Mucosa of descending colon (tissue), 3 donors: ENCODE results near the gene VSTM1. TPM values are rescaled to one million over a fixed set of nuclear protein-coding genes. Genes with fewer than 3 reads are reported as not detected.

Experiments used
- ATAC-seq: fragments of 200-7000 bp; cut with Tn5 transposase; one replicate; pipeline ENCODE4 v1.9.1; 2020; ENCODE audit warnings: mild to moderate bottlenecking, moderate library complexity
- DNase-seq, 3 donors: peaks; one replicate each; pipeline ENCODE4 v3.0.0-alpha.2; 2020
- H3K36me3 ChIP-seq: fragments of 200-600 bp; one replicate; pipeline ENCODE4 v1.8.0; 2021; ENCODE audit warnings: low read depth, mild to moderate bottlenecking
- H3K4me1 ChIP-seq: fragments of 200-600 bp; one replicate; pipeline ENCODE4 v1.8.0; 2021; ENCODE audit warnings: low read depth, mild to moderate bottlenecking
- H3K4me3 ChIP-seq: fragments of 200-600 bp; one replicate; pipeline ENCODE4 v1.8.0; 2021; ENCODE audit warnings: mild to moderate bottlenecking
- H3K9me3 ChIP-seq: fragments of 200-600 bp; one replicate; pipeline ENCODE4 v1.8.0; 2021; ENCODE audit warnings: mild to moderate bottlenecking
- CTCF ChIP-seq: fragments of 200-600 bp; IDR thresholded peaks from one replicate; pipeline ENCODE4 v1.8.0; 2022; ENCODE audit warnings: antibody characterized with exemption, mild to moderate bottlenecking
- intact Hi-C, 2 donors: fragments of 100-400 bp; cut with DNase I in 1 of 2; cut with micrococcal nuclease in 1 of 2; formaldehyde crosslinking; loops; one replicate each; pipeline versions ENCODE4 v1.11.0 to v1.11.1; 2022; cut with DNase I, micrococcal nuclease
- total RNA-seq, 3 donors: library from RNA; stranded (reverse); fragmentation: NEBNext Ultra II Directional in 2 of 3; extraction: Animal tissue kit (Norgen Biotek cat#: 25700) in 2 of 3; gene quantifications; one replicate each; pipeline versions ENCODE4 v1.2.1 to v1.2.4, GENCODE V29; 2021 to 2023
- donor health status: DM: no; HTN: no; CAD: no; lungs with moderate emphysema.
- donor health status: DM: no; HTN: no; CAD: no.
- donor health status: DM: no; HTN: yes; CAD: no.

Gene VSTM1
- total RNA-seq, 3 donors from 2014 or later: not detected

GRCh38 chr19:54024660-54025059 is 39.0 kb downstream of the VSTM1 start:
- TF ChIP-seq CTCF: no peak
- Histone ChIP-seq H3K4me3 (no peak overlapping the region), H3K36me3 (no peaks in the 10 kb centered on the region), H3K4me1 (peaks cover 2% of the 10 kb centered on the region), H3K9me3 (no peaks in the 10 kb centered on the region)
- ATAC-seq (no peak), DNase-seq (no peak)
- intact Hi-C loops: loop anchor here in 1 of 2 donors (5.0 kb wide), 1 partner anchor 182 kb away; no protein-coding TSS in a partner anchor

- Histone ChIP-seq H3K9me3 (no peaks in the 10 kb centered on the region), H3K36me3 (no peaks in the 10 kb centered on the region), H3K4me3 (no peak overlapping the region), H3K4me1 (peaks cover 3% of the 10 kb centered on the region)
- ATAC-seq: no peak
- intact Hi-C loops: loop anchor here in 1 of 2 donors (5.0 kb wide), 1 partner anchor 181 kb away; no protein-coding TSS in a partner anchor
- no peak for TF ChIP-seq CTCF
- DNase-seq: no peak
These were observed 40.5 kb downstream of the VSTM1 start for GRCh38 chr19:54023191-54023590.

- no peak for TF ChIP-seq CTCF
- DNase-seq (no peak), ATAC-seq (no peak)
- Histone ChIP-seq H3K4me3 (no peak overlapping the region), H3K4me1 (peaks cover 3% of the 10 kb centered on the region), H3K36me3 (no peaks in the 10 kb centered on the region), H3K9me3 (no peaks in the 10 kb centered on the region)
- intact Hi-C loops: loop anchor here in 1 of 2 donors (5.0 kb wide), 1 partner anchor 180 kb away; no protein-coding TSS in a partner anchor
These were observed 41.8 kb downstream of the VSTM1 start for GRCh38 chr19:54021932-54022331.

GRCh38 chr19:54021363-54021762 is 42.3 kb downstream of the VSTM1 start:
- Histone ChIP-seq H3K4me1 (peaks cover 3% of the 10 kb centered on the region), H3K9me3 (no peaks in the 10 kb centered on the region), H3K36me3 (no peaks in the 10 kb centered on the region), H3K4me3 (no peak overlapping the region)
- DNase-seq (no peak), ATAC-seq (no peak)
- intact Hi-C loops: loop anchor here in 1 of 2 donors (5.0 kb wide), 1 partner anchor 179 kb away; no protein-coding TSS in a partner anchor
- no peak for TF ChIP-seq CTCF

- DNase-seq (no peak), ATAC-seq (no peak)
- no peak for TF ChIP-seq CTCF
- intact Hi-C loops: no loop called here
- H3K4me3 ChIP-seq: no peak overlapping the region
- H3K9me3 ChIP-seq: no peaks in the 10 kb centered on the region
- no peaks in the 10 kb centered on the region for H3K36me3 ChIP-seq
- peaks cover 3% of the 10 kb centered on the region for H3K4me1 ChIP-seq
These were observed 46.4 kb downstream of the VSTM1 start for GRCh38 chr19:54017261-54017660.
